ENCODE data around the gene TRIM37. TPM values are rescaled to one million over a fixed set of nuclear protein-coding genes. Genes with fewer than 3 reads are reported as not detected.

Gene TRIM37
- total RNA-seq, 1 donor from 2014 or later = 25.4 TPM

GRCh38 chr17:59069856-59070255 is 36.8 kb downstream of the TRIM37 start:
- Mint-ChIP-seq H3K36me3 (ENCODE audit: low read depth, unreplicated experiment) (peaks cover 6% of the 10 kb centered on the region), H3K27me3 (ENCODE audit: low read depth, unreplicated experiment) (no peaks in the 10 kb centered on the region), H3K4me1 (ENCODE audit: low read depth, unreplicated experiment) (no peaks in the 10 kb centered on the region), H3K9me3 (ENCODE audit: unreplicated experiment) (no peaks in the 10 kb centered on the region), H3K27ac (ENCODE audit: unreplicated experiment) (no peak overlapping the region), H3K4me3 (ENCODE audit: unreplicated experiment) (no peak overlapping the region)
- no peaks in the 10 kb centered on the region for H4K20me1 ChIP-seq (ENCODE audit: insufficient read depth, low read length)
- DNase-seq (ENCODE audit: low read depth) (no peak), FAIRE-seq (no peak)
- no peaks in the 10 kb centered on the region for H3K79me2 ChIP-seq (ENCODE audit: insufficient read depth, low read length)
- H3K4me2 ChIP-seq (ENCODE audit: low read length) = no peak overlapping the region
- H3K9me3 ChIP-seq (ENCODE audit: insufficient read depth, low read depth, low read length) = no peaks in the 10 kb centered on the region
- no peaks in the 10 kb centered on the region for H3K4me1 ChIP-seq (ENCODE audit: insufficient read depth, low read length)
- no peak overlapping the region for H3K4me3 ChIP-seq (ENCODE audit: insufficient read depth, low read depth, low read length)
- peaks cover 32% of the 10 kb centered on the region for H3K36me3 ChIP-seq (ENCODE audit: insufficient read depth, low read length)
- H2AFZ ChIP-seq (ENCODE audit: low read depth, low read length) = no peak overlapping the region
- H3K27ac ChIP-seq (ENCODE audit: low read depth, low read length) = no peak overlapping the region
- no peaks in the 10 kb centered on the region for H3K27me3 ChIP-seq (ENCODE audit: insufficient read depth, low read length)
- H3K9ac ChIP-seq (ENCODE audit: low read length) = no peak overlapping the region
- no peak for TF ChIP-seq EZH2 (IDR thresholded peaks at IDR 0.05; ENCODE audit: insufficient read depth, low read length)

- no peak overlapping the region for H3K4me3 Mint-ChIP-seq (ENCODE audit: unreplicated experiment)
- H3K36me3 Mint-ChIP-seq (ENCODE audit: low read depth, unreplicated experiment) = peaks cover 9% of the 10 kb centered on the region
- DNase-seq (ENCODE audit: low read depth) = no peak
- Histone ChIP-seq H3K79me2 (ENCODE audit: insufficient read depth, low read length) (no peaks in the 10 kb centered on the region), H3K36me3 (ENCODE audit: insufficient read depth, low read length) (peaks cover 35% of the 10 kb centered on the region), H3K4me1 (ENCODE audit: insufficient read depth, low read length) (no peaks in the 10 kb centered on the region), H3K9ac (ENCODE audit: low read length) (no peak overlapping the region), H3K27me3 (ENCODE audit: insufficient read depth, low read length) (no peaks in the 10 kb centered on the region), H4K20me1 (ENCODE audit: insufficient read depth, low read length) (no peaks in the 10 kb centered on the region), H3K4me3 (ENCODE audit: insufficient read depth, low read depth, low read length) (no peak overlapping the region), H3K9me3 (ENCODE audit: insufficient read depth, low read depth, low read length) (no peaks in the 10 kb centered on the region), H2AFZ (ENCODE audit: low read depth, low read length) (no peak overlapping the region), H3K4me2 (ENCODE audit: low read length) (no peak overlapping the region), H3K27ac (ENCODE audit: low read depth, low read length) (no peak overlapping the region)
- H3K4me1 Mint-ChIP-seq (ENCODE audit: low read depth, unreplicated experiment) = no peaks in the 10 kb centered on the region
- no peaks in the 10 kb centered on the region for H3K27me3 Mint-ChIP-seq (ENCODE audit: low read depth, unreplicated experiment)
- FAIRE-seq = no peak
- no peak overlapping the region for H3K27ac Mint-ChIP-seq (ENCODE audit: unreplicated experiment)
- TF ChIP-seq EZH2 (IDR thresholded peaks at IDR 0.05; ENCODE audit: insufficient read depth, low read length) = no peak
- no peak for TF ChIP-seq CTCF (IDR thresholded peaks at IDR 0.05; ENCODE audit: insufficient read depth, low read depth, low read length)
- no peaks in the 10 kb centered on the region for H3K9me3 Mint-ChIP-seq (ENCODE audit: unreplicated experiment)
Measured at GRCh38 chr17:59067756-59068155, 38.9 kb downstream of the TRIM37 start.

- Histone ChIP-seq H3K4me2 (ENCODE audit: low read length) (no peak overlapping the region), H3K4me1 (ENCODE audit: insufficient read depth, low read length) (no peaks in the 10 kb centered on the region), H3K9ac (ENCODE audit: low read length) (no peak overlapping the region), H3K9me3 (ENCODE audit: insufficient read depth, low read depth, low read length) (no peaks in the 10 kb centered on the region), H3K79me2 (ENCODE audit: insufficient read depth, low read length) (no peaks in the 10 kb centered on the region), H4K20me1 (ENCODE audit: insufficient read depth, low read length) (no peaks in the 10 kb centered on the region), H3K36me3 (ENCODE audit: insufficient read depth, low read length) (peaks cover 37% of the 10 kb centered on the region), H3K4me3 (ENCODE audit: insufficient read depth, low read depth, low read length) (no peak overlapping the region), H3K27me3 (ENCODE audit: insufficient read depth, low read length) (no peaks in the 10 kb centered on the region), H2AFZ (ENCODE audit: low read depth, low read length) (no peak overlapping the region), H3K27ac (ENCODE audit: low read depth, low read length) (no peak overlapping the region)
- H3K27ac Mint-ChIP-seq (ENCODE audit: unreplicated experiment) = no peak overlapping the region
- no peak overlapping the region for H3K4me3 Mint-ChIP-seq (ENCODE audit: unreplicated experiment)
- FAIRE-seq (no peak), DNase-seq (ENCODE audit: low read depth) (no peak)
- H3K36me3 Mint-ChIP-seq (ENCODE audit: low read depth, unreplicated experiment) = peaks cover 9% of the 10 kb centered on the region
- TF ChIP-seq CTCF (IDR thresholded peaks at IDR 0.05; ENCODE audit: insufficient read depth, low read depth, low read length) = no peak
- no peak for TF ChIP-seq EZH2 (IDR thresholded peaks at IDR 0.05; ENCODE audit: insufficient read depth, low read length)
- H3K27me3 Mint-ChIP-seq (ENCODE audit: low read depth, unreplicated experiment) = no peaks in the 10 kb centered on the region
- no peaks in the 10 kb centered on the region for H3K9me3 Mint-ChIP-seq (ENCODE audit: unreplicated experiment)
- no peaks in the 10 kb centered on the region for H3K4me1 Mint-ChIP-seq (ENCODE audit: low read depth, unreplicated experiment)
Measured at GRCh38 chr17:59067340-59067739, 39.3 kb downstream of the TRIM37 start.

All from astrocyte (in vitro differentiated cells and primary cell).